22Rv1 (cell line): ENCODE results near the gene ATP1B1.

Experiments
- CTCF ChIP-seq: fragments of 450-650 bp; IDR thresholded peaks from 2 replicates; pipeline ENCODE4 v1.5.1; 2017; ENCODE audit warnings: mild to moderate bottlenecking
- ZFX ChIP-seq: fragments of 450-650 bp; IDR thresholded peaks from 2 replicates; pipeline ENCODE4 v1.6.1; 2017; ENCODE audit warnings: antibody characterized with exemption, borderline replicate concordance

- no peak for TF ChIP-seq CTCF
- TF ChIP-seq ZFX: no peak
These were observed 37.5 kb downstream of the ATP1B1 start for GRCh38 chr1:169143984-169144383.
